ENCODE results near the gene TCERG1L.

TCERG1L gene

DNA sequence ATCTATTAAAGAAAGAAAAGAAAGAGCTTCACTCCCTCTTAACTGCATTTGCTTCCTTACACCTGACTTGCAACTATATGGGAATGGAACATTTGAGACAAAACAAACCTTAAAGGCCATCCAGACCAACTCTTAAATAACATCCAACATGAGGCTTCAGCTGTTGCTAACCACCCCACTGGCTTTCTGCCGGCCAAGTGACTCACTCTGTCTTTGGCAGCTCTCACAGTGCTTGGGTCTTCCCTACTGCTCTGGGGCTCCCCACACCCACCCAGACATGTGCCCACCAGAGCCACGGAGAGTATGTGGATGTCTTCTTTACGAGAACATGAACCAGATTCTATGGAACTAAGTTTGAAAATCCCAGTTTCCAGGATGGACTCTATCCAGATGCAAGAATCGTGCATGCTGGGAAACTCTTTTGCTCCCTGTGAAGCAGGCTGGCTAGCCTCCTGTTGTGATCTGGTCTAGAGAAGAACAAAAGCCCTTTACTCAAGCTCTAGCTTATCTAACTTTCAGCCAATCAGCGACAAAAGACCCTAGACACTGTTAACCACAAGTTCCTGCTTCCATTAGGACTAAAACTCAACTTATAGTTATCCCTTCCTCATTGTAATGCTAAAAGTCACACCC is 245.7 kb downstream of the TCERG1L start:
- DNase-seq (ENCODE audit: low spot score), result no peak

DNA sequence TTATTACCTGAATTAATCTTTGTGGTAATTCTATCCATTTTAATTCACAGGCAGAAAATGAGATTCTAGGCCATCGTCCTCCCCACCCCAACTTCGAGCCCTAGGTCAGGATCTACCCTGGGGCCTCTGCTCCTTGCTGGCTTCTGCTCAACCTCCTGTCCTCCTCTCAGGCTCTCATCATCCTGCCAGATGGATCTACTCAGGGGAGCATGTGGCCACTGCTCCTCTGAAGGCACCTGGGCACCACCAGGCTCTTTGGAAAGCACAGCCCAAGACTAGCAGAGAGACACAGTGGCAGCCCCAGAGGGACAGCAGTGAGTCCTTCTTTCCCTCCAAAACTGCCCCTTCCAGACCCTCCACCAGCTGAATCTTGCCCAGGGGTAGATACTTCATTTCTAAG is 248.2 kb downstream of the TCERG1L start:
- DNase-seq (ENCODE audit: low spot score), result no peak

- DNase-seq (ENCODE audit: low spot score), result no peak
These were observed 248.8 kb downstream of the TCERG1L start for GRCh38 chr10:131062621-131063260.

- DNase-seq (ENCODE audit: low spot score), result no peak
These were observed 250.3 kb downstream of the TCERG1L start for GRCh38 chr10:131061216-131061615.

DNA sequence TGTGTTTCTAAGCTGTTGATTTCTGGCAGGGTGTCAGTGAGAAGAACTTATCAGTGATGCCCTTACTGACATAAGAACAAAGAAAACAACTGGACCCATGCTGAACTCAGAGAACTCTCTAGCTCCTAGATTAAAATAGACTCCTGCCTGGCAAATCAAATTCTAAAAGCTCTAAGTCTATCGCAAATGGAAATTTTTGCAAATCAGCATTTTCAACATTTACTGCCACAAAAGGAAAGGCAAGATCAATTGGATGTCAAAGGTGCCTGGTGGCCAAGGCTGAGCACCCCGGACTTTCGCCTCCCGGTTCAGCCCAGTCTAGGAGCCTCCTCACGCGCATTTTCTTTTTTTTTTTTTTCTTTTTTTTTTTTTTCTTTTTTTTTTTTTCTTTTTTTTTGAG is 251.6 kb downstream of the TCERG1L start:
- no peak for DNase-seq (ENCODE audit: low spot score)

- DNase-seq (ENCODE audit: low spot score), result no peak
These were observed 252.7 kb downstream of the TCERG1L start for GRCh38 chr10:131058799-131059198.

- no peak for DNase-seq (ENCODE audit: low spot score)
These were observed 254.7 kb downstream of the TCERG1L start for GRCh38 chr10:131056781-131057180.

DNA sequence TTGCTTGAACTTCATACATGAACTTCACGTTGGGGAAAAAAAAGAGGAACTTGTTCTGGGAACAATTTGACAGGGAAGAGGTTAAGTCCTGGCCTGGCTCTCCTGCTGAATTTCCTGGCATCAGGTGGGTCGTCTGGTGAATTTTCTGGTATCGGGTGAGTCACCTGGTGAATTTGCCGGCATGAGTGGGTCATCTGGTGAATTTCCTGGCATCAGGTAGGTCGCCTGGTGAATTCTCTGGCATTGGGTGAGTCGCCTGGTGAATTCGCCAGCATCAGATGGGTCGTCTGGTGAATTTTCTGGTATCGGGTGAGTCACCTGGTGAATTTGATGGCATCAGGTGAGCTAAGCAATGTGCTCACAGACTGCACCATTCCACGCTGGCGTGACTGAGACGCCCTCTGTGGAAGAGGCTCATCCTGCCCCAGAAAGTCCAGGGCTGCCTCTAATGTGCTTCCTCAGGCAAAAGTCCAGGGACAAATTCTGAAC is 255.4 kb downstream of the TCERG1L start:
- DNase-seq (ENCODE audit: low spot score), result no peak

- no peak for DNase-seq (ENCODE audit: low spot score)
These were observed 256.1 kb downstream of the TCERG1L start for GRCh38 chr10:131055437-131055836.

DNA sequence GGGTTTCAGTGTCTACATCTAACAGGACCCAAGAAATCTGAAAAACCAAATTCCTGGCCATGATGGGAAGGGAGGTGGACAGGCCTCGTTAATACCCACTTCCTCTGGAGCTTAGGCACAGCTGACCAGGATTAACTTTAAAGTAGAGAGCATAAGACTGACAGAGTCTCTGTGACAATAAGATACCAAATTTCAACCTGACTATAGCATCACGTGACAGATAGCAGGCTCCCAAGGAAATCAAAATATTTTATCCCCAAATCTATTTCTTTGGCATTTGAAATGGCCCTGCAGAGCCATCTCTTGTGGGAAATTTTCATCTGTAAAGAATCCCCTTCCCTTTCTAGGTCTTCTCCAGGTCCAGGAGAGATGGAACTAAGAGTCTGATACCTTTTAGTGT is 258.3 kb downstream of the TCERG1L start:
- no peak for DNase-seq (ENCODE audit: low spot score)

DNA sequence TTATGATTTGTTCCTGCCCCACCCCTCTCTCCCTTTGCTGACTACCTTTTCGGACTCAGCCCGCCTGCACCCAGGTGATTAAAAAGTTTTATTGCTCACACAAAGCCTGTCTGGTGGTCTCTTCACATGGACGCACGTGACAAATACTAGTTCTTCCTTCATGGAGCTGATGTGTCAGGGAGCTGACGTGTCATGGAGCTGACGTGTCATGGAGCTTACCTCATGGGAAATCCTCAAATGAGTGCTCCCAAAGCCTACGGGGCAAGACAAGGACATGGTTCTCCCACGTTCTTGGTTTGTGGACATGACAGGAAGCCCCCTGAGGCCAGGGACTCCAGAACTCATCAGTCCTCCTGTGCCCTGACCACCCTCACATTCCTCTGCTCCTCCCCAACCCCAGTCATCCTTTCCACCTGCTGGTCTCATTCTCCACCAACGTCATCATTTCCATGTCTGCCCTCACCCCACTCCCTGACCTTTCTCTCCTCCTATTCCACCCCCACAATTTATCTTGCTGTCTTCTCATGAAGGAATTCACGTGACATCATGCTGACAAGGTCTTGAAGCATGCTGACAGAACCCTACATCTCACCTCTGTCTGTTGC is 261.3 kb downstream of the TCERG1L start:
- DNase-seq (ENCODE audit: low spot score), result no peak

GRCh38 chr10:131049016-131049415 is 262.5 kb downstream of the TCERG1L start:
- no peak for DNase-seq (ENCODE audit: low spot score)

- DNase-seq (ENCODE audit: low spot score), result no peak
These were observed 262.9 kb downstream of the TCERG1L start for GRCh38 chr10:131048606-131049005.

DNA sequence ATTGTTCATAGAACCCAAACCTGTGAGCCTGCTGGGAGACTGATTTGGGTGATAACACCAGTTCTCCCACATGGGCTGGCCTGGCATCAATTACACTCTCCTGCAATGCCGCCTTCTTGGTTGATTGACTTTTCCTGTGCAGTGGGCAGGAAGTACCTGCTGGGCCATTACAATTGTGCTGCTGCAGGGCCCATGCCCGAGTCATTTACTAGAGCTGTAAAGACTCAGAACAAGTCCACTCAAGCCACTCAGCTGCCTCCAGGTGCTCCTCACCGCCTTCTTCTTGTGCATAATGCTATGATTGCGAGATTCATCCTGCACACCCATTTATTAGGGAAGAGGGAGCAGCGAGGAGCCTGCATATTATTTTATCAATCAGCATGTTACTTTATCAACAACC is 264.0 kb downstream of the TCERG1L start:
- no peak for DNase-seq (ENCODE audit: low spot score)

DNA sequence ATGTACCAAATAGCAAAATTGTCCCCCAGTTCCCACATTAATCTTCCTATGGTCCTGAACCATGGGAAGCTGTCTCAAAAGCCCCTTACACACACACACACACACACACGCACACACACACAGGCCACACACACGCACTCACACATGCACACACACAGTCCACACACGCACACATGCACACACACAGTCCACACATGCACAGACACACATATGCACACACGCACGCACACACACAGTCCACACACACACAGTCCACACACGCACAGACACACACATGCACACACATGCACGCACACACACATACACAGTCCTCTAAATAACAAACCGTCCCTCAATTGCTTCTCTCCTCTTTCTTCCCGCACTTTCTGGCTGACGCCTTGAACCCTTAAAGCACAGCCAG is 265.3 kb downstream of the TCERG1L start:
- no peak for DNase-seq (ENCODE audit: low spot score)

DNA sequence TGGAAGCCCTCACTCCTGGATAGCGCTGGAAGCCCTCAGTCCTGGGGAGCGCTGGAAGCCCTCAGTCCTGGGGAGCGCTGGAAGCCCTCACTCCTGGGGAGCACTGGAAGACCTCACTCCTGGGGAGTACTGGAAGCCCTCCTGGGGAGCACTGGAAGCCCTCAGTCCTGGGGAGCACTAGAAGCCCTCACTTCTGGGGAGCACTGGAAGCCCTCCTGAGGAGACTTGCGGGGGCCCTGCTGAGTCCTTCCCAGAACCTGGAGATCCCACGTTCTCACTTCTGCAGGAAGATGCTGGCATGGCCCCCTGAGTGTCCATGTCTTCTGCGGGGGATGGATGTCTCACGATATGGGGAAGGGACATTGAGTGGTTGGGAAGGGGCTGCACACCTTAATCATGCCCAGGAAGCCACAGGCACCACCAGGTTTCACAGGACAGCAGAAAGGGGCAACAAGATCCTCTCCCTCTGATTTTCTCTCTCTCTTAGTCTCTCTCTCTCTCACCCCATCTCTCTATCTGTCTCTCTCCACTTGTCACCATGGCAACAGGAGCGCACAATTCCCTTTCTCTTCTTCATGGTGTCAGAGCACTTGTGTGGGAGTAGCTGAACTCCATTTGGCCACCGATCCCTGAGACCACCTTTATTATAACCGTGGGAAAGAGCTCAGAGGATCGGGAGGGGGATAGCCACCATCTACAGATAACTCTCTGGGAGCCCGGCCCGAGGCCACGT is 267.0 kb downstream of the TCERG1L start:
- DNase-seq (ENCODE audit: low spot score), result no peak

DNA sequence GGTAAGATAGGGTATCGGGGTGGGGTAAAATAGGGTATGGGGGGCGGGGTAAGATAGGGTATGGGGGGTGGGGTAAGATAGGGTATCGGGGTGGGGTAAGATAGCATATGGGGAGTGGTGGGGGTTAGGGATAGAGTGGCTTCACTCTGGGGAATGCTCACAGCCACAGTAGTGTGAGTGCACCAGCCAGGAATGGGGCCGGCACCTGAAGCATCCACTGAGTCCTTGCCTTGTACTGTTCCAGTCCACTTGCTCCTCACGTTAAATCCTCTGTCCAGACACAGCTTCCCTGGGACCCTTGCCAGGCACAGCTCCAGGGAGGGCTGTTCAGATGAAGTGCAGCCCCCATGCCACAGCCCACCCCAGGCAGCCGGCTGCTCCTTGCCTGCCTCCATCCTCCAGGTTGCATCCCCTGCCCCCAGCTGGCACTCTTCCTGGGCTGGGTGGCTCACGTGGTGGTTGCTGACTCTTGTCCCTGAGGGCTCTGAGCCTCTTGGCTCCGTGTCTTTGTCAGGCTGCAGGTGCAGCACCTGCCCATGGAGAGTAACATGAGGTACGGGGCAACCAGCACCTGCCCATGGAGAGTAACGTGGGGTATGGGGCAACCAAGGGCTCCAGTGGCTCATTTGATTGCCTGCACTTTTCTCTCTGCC is 268.4 kb downstream of the TCERG1L start:
- no peak for DNase-seq (ENCODE audit: low spot score)

Data from germinal center (tissue), 1 donor.